MCF 10A (cell line): ENCODE measurements around the gene PRSS50. TPM values are rescaled to one million over a fixed set of nuclear protein-coding genes. Genes with fewer than 3 reads are reported as not detected.
"Not testable (repeated sequence)": the region's sequence is repeated elsewhere in the genome, so short reads cannot be mapped to it uniquely, and the experiment has no call there.

Experiments
- BruUV-seq: library from RNA; stranded (reverse); fragments of 400-500 nt; replicated peaks from 2 replicates; lab custom pipeline; 2021; lab: Mats Ljungman, UMichigan
- CTCF ChIA-PET: fragments of 300-600 bp; sonication (Branson Sonifier 250); formaldehyde crosslinking; extraction: SDS; loops from one replicate; lab custom pipeline; 2021; ENCODE audit warnings: antibody characterized with exemption, inconsistent platforms; lab: Yijun Ruan, JAX
- POLR2A ChIA-PET: fragments of 300-600, 350-650 bp; sonication (Branson Sonifier 250); formaldehyde crosslinking; extraction: SDS; loops from one replicate; lab custom pipeline; 2020; ENCODE audit warnings: antibody characterized with exemption, inconsistent platforms; lab: Yijun Ruan, JAX
- DNase-seq: peaks from one replicate; pipeline ENCODE4 v3.0.0-alpha.2; 2018; ENCODE audit not compliant: unreplicated experiment
- H3K27ac Mint-ChIP-seq: one replicate; pipeline ENCODE4 v1.8.0; 2022; ENCODE audit warnings: mild to moderate bottlenecking, low read depth, mixed read lengths; ENCODE audit not compliant: unreplicated experiment
- H3K27me3 Mint-ChIP-seq: one replicate; pipeline ENCODE4 v1.8.0; 2022; ENCODE audit warnings: mixed read lengths; ENCODE audit not compliant: insufficient read depth, unreplicated experiment
- H3K36me3 Mint-ChIP-seq: one replicate; pipeline ENCODE4 v1.8.0; 2022; ENCODE audit warnings: mild to moderate bottlenecking, moderate library complexity, mixed read lengths; ENCODE audit not compliant: insufficient read depth, unreplicated experiment
- H3K4me1 Mint-ChIP-seq: one replicate; pipeline ENCODE4 v1.8.0; 2022; ENCODE audit warnings: mixed read lengths; ENCODE audit not compliant: insufficient read depth, unreplicated experiment
- H3K4me3 Mint-ChIP-seq: one replicate; pipeline ENCODE4 v1.8.0; 2022; ENCODE audit warnings: mild to moderate bottlenecking, moderate library complexity, mixed read lengths; ENCODE audit not compliant: unreplicated experiment
- H3K9me3 Mint-ChIP-seq: one replicate; pipeline ENCODE4 v1.8.0; 2022; ENCODE audit warnings: mixed read lengths; ENCODE audit not compliant: unreplicated experiment
- CTCF ChIP-seq: fragments of 200-600 bp; IDR thresholded peaks from one replicate; pipeline ENCODE4 v1.8.0; 2022; ENCODE audit warnings: antibody characterized with exemption, mild to moderate bottlenecking; ENCODE audit not compliant: unreplicated experiment
- intact Hi-C: fragments of 100-400 bp; cut with micrococcal nuclease; formaldehyde crosslinking; loops from 2 replicates; pipeline ENCODE4 v1.14.1; 2022
- total RNA-seq: library from RNA; stranded (reverse); gene quantifications from 2 replicates; pipeline ENCODE4 v1.2.3, GENCODE V29; 2022

The PRSS50 gene
- total RNA-seq, 1 experiment from 2014 or later: not detected

- BruUV-seq: no TSS peak
- Mint-ChIP-seq H3K27ac (no peak overlapping the region), H3K4me3 (no peak overlapping the region), H3K4me1 (no peaks in the 10 kb centered on the region), H3K9me3 (no peaks in the 10 kb centered on the region), H3K27me3 (peaks cover 13% of the 10 kb centered on the region), H3K36me3 (no peaks in the 10 kb centered on the region)
- TF ChIP-seq CTCF: no peak
- DNase-seq: no peak
- ChIA-PET CTCF (interaction anchor here (0.7 kb wide), 1 partner anchor 151 kb away, joined by 3 read pairs; no protein-coding TSS in a partner anchor), POLR2A (no interaction called here)
- intact Hi-C loops: no loop called here
These were observed 25.4 kb upstream of the PRSS50 start for GRCh38 chr3:46742992-46743585.

GRCh38 chr3:46739565-46739964 is 21.9 kb upstream of the PRSS50 start:
- H3K36me3 Mint-ChIP-seq, BruUV-seq, DNase-seq, H3K4me1 Mint-ChIP-seq, H3K4me3 Mint-ChIP-seq, H3K9me3 Mint-ChIP-seq, intact Hi-C loops, CTCF ChIA-PET, H3K27ac Mint-ChIP-seq: not testable (repeated sequence)
- POLR2A ChIA-PET: interaction anchor here (0.6 kb wide), 1 partner anchor 227 kb away, joined by 3 read pairs; no protein-coding TSS in a partner anchor
- H3K27me3 Mint-ChIP-seq: peaks cover 24% of the 10 kb centered on the region

GRCh38 chr3:46737329-46737731 is 19.7 kb upstream of the PRSS50 start:
- DNase-seq: no peak
- Mint-ChIP-seq H3K9me3 (no peaks in the 10 kb centered on the region), H3K36me3 (no peaks in the 10 kb centered on the region), H3K27me3 (peaks cover 29% of the 10 kb centered on the region), H3K4me3 (no peak overlapping the region), H3K27ac (no peak overlapping the region), H3K4me1 (no peaks in the 10 kb centered on the region)
- POLR2A ChIA-PET: interaction anchor here (0.7 kb wide), 1 partner anchor 27 kb away, joined by 3 read pairs; no protein-coding TSS in a partner anchor
- TF ChIP-seq CTCF: no peak
- intact Hi-C loops: no loop called here
- CTCF ChIA-PET: interaction anchor here (0.6 kb wide), 1 partner anchor 157 kb away, joined by 5 read pairs; no protein-coding TSS in a partner anchor
- no TSS peak for BruUV-seq

- BruUV-seq: no TSS peak
- DNase-seq: no peak
- H3K27me3 Mint-ChIP-seq: peaks cover 40% of the 10 kb centered on the region
- no peaks in the 10 kb centered on the region for H3K9me3 Mint-ChIP-seq
- no peaks in the 10 kb centered on the region for H3K4me1 Mint-ChIP-seq
- POLR2A ChIA-PET: interaction anchor here (0.6 kb wide), 1 partner anchor 200 kb away, joined by 3 read pairs; no protein-coding TSS in a partner anchor
- intact Hi-C loops: no loop called here
- no peak for TF ChIP-seq CTCF
- no peaks in the 10 kb centered on the region for H3K36me3 Mint-ChIP-seq
- CTCF ChIA-PET: interaction anchor here (0.7 to 1.0 kb wide), 2 partner anchors 84 to 517 kb away, joined by 3 read pairs; no protein-coding TSS in a partner anchor
- no peak overlapping the region for H3K4me3 Mint-ChIP-seq
- no peak overlapping the region for H3K27ac Mint-ChIP-seq
These were observed 18.6 kb upstream of the PRSS50 start for GRCh38 chr3:46736006-46736872.
